Adrenal gland (tissue), 5 donors: ENCODE measurements around the gene TTYH3.

Experiments
- POLR2A ChIP-seq, 2 donors: fragments of 450-650 bp; IDR thresholded peaks; one replicate each; pipeline ENCODE4 v1.6.1; 2017; ENCODE audit warnings: antibody characterized with exemption in 2 of 2, mild to moderate bottlenecking in 2 of 2, moderate library complexity in 1 of 2
- TF ChIP-seq, protein P1 (sequence below), 6 experiments: fragments of 450-650 bp in 4 of 6; fragments of 200-600 bp in 2 of 6; sonication (generic) in 1 of 6; IDR thresholded peaks; 1 replicate in 5 of 6; 2 replicates in 1 of 6; pipeline versions ENCODE4 v1.5.1 to v1.8.0; 2016 to 2021; ENCODE audit warnings: antibody characterized with exemption in 6 of 6, mild to moderate bottlenecking in 2 of 6, moderate library complexity in 1 of 6
- donor health status: DM: no; HTN: no; CAD: no.

DNA sequence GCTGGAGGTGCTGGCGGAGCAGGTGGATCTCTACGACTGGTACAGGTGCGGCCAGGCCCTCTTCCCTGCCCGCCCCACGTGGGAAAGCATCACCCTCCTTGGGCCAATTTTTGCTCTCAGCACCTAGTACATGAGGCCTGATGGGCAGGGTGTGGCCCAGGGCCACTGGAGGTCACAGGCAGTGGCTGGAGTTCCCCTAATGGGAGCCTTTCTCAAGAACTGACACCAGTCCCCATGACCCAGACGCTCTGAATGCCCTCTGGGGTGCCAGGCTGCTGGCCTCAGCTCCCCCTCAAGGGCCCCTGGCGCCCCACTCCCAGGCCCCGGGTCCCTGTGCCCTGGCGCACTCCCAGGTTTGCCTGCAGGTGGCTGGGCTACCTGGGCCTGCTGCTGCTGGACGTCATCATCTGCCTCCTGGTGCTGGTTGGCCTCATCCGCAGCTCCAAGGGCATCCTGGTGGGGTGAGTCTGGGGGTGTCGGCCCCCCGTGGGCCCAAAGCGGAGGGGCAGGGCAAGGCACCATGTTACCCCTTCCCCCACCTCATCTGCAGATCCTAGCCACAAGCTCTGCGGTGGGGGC, 15.9 kb downstream of the TTYH3 start:
- TF ChIP-seq, protein P1, sequence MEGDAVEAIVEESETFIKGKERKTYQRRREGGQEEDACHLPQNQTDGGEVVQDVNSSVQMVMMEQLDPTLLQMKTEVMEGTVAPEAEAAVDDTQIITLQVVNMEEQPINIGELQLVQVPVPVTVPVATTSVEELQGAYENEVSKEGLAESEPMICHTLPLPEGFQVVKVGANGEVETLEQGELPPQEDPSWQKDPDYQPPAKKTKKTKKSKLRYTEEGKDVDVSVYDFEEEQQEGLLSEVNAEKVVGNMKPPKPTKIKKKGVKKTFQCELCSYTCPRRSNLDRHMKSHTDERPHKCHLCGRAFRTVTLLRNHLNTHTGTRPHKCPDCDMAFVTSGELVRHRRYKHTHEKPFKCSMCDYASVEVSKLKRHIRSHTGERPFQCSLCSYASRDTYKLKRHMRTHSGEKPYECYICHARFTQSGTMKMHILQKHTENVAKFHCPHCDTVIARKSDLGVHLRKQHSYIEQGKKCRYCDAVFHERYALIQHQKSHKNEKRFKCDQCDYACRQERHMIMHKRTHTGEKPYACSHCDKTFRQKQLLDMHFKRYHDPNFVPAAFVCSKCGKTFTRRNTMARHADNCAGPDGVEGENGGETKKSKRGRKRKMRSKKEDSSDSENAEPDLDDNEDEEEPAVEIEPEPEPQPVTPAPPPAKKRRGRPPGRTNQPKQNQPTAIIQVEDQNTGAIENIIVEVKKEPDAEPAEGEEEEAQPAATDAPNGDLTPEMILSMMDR (IDR thresholded peaks at IDR 0.05): no peak
- no peak for TF ChIP-seq POLR2A (IDR thresholded peaks at IDR 0.05)
